Natural killer cell treated with Interleukin-12 subunit alpha and Interleukin-12 subunit beta and Interleukin-15 and Interleukin-18, amount 100 ng/mL, for 72 hours (primary cell): ENCODE results near the gene KLHDC7A. TPM values are rescaled to one million over a fixed set of nuclear protein-coding genes. Genes with fewer than 3 reads are reported as not detected.

ENCODE experiments used
- ATAC-seq, 2 donors: fragments of 150-1000 bp; cut with Tn5 transposase in 1 of 2; sonication (Bioruptor Pico), chemical (Tn5 transposase) in 1 of 2; 2 replicates each; pipeline ENCODE4 v1.10.0; 2021
- DNase-seq: peaks from one replicate; pipeline ENCODE4 v3.0.0; 2022; ENCODE audit warnings: low spot score
- H3K27ac Mint-ChIP-seq, 2 donors: 1 replicate in 1 of 2; 2 replicates in 1 of 2; pipeline ENCODE4 v1.8.0; 2022; ENCODE audit warnings: mixed read lengths in 2 of 2, mild to moderate bottlenecking in 1 of 2, moderate library complexity in 1 of 2
- H3K27me3 Mint-ChIP-seq, 2 donors: 1 replicate in 1 of 2; 2 replicates in 1 of 2; pipeline ENCODE4 v1.8.0; 2022; ENCODE audit warnings: mixed read lengths in 2 of 2
- H3K36me3 Mint-ChIP-seq: one replicate; pipeline ENCODE4 v1.8.0; 2022; ENCODE audit warnings: mixed read lengths
- H3K4me1 Mint-ChIP-seq, 2 donors: 1 replicate in 1 of 2; 2 replicates in 1 of 2; pipeline ENCODE4 v1.8.0; 2022; ENCODE audit warnings: low read depth in 2 of 2, mixed read lengths in 2 of 2, mild to moderate bottlenecking in 1 of 2
- H3K4me3 Mint-ChIP-seq: one replicate; pipeline ENCODE4 v1.8.0; 2022; ENCODE audit warnings: mixed read lengths
- H3K9me3 Mint-ChIP-seq: 2 replicates; pipeline ENCODE4 v1.8.0; 2022; ENCODE audit warnings: mixed read lengths
- total RNA-seq, 2 donors: library from RNA; stranded (reverse); gene quantifications; one replicate each; pipeline ENCODE4 v1.2.3, GENCODE V29; 2022

The KLHDC7A gene
- total RNA-seq, 2 donors from 2014 or later: 0.17 TPM; not detected in 1

GRCh38 chr1:18504609-18505008 is 23.9 kb downstream of the KLHDC7A start:
- ATAC-seq (no peak), DNase-seq (no peak)
- no peak overlapping the region for H3K4me3 Mint-ChIP-seq
- H3K36me3 Mint-ChIP-seq: peaks cover 5% of the 10 kb centered on the region
- H3K4me1 Mint-ChIP-seq: no peaks in the 10 kb centered on the region
- peaks cover 2% of the 10 kb centered on the region for H3K9me3 Mint-ChIP-seq
- H3K27ac Mint-ChIP-seq: no peak overlapping the region
- H3K27me3 Mint-ChIP-seq: peaks cover 12 to 35% of the 10 kb centered on the region in 2 donors

GRCh38 chr1:18505666-18506065 is 24.9 kb downstream of the KLHDC7A start:
- H3K4me3 Mint-ChIP-seq: no peak overlapping the region
- no peaks in the 10 kb centered on the region for H3K4me1 Mint-ChIP-seq
- no peak overlapping the region for H3K27ac Mint-ChIP-seq
- peak in 1 of 2 donors; percentile 41 for ATAC-seq
- H3K9me3 Mint-ChIP-seq: peaks cover 2% of the 10 kb centered on the region
- peaks cover 7 to 25% of the 10 kb centered on the region in 2 donors for H3K27me3 Mint-ChIP-seq
- H3K36me3 Mint-ChIP-seq: peaks cover 5% of the 10 kb centered on the region
- no peak for DNase-seq

- no peak for ATAC-seq
- Mint-ChIP-seq H3K36me3 (peaks cover 5% of the 10 kb centered on the region), H3K4me3 (no peak overlapping the region), H3K27ac (no peak overlapping the region), H3K27me3 (peaks cover 5 to 31% of the 10 kb centered on the region in 2 donors), H3K9me3 (peaks cover 2% of the 10 kb centered on the region), H3K4me1 (no peaks in the 10 kb centered on the region)
- DNase-seq: no peak
Observed at GRCh38 chr1:18508084-18508483, 27.4 kb downstream of the KLHDC7A start.

DNA sequence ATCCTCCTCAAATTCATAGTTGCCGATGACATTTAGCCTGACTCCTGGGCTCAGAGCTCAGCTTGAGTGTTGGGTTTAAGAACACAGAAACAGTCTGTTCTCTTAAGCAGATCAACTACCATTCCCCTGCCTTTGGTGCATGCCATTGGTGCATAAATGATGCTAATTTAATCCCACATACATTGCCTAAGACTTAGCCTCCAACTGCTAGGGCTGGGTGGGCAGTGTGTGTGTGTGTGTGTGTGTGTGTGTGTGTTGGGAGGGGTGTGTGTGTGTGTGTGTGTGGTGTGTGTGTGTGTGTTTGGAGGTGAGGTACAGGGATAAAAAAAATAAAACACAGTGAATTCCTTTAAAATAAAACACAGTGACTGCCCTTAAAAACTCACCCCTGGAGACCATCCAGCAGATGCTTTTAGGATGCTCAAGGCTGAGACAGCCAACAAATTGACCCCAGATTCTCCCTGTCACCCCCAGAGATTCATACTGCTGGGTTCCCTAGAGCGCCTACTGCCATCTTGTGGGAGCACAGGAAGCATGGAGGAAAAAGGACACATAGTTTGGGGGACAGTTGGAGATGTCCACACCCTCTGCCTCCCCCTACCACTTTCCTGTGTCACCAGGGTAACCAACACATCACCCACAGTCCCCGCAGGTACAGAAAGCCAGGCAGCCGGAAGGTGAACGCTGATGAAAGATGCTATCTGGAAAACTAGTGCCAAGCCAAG is 30.6 kb downstream of the KLHDC7A start:
- Mint-ChIP-seq H3K9me3 (peaks cover 10% of the 10 kb centered on the region), H3K4me1 (no peaks in the 10 kb centered on the region)

GRCh38 chr1:18511874-18512150 is 31.1 kb downstream of the KLHDC7A start:
- no peak overlapping the region for H3K4me3 Mint-ChIP-seq
- ATAC-seq (no peak), DNase-seq (no peak)
- peaks cover 7 to 23% of the 10 kb centered on the region in 2 donors for H3K27me3 Mint-ChIP-seq
- H3K27ac Mint-ChIP-seq: no peak overlapping the region
- no peaks in the 10 kb centered on the region for H3K4me1 Mint-ChIP-seq
- H3K9me3 Mint-ChIP-seq: peaks cover 10% of the 10 kb centered on the region
- H3K36me3 Mint-ChIP-seq: peaks cover 18% of the 10 kb centered on the region

More for the DNA sequence above, 30.6 kb downstream of the KLHDC7A start:
- Mint-ChIP-seq H3K36me3 (peaks cover 18% of the 10 kb centered on the region), H3K27me3 (peaks cover 7 to 23% of the 10 kb centered on the region in 2 donors), H3K4me3 (no peak overlapping the region), H3K27ac (no peak overlapping the region)
- ATAC-seq (no peak), DNase-seq (no peak)

- H3K4me3 Mint-ChIP-seq: no peak overlapping the region
- no peak for DNase-seq
- peaks cover 10% of the 10 kb centered on the region for H3K9me3 Mint-ChIP-seq
- H3K27ac Mint-ChIP-seq: no peak overlapping the region
- H3K36me3 Mint-ChIP-seq: peaks cover 18% of the 10 kb centered on the region
- no peaks in the 10 kb centered on the region for H3K4me1 Mint-ChIP-seq
- peaks cover 7 to 23% of the 10 kb centered on the region in 2 donors for H3K27me3 Mint-ChIP-seq
- ATAC-seq: no peak
Observed at GRCh38 chr1:18512883-18513282, 32.2 kb downstream of the KLHDC7A start.

GRCh38 chr1:18513995-18514394 is 33.3 kb downstream of the KLHDC7A start:
- Mint-ChIP-seq H3K36me3 (peaks cover 19% of the 10 kb centered on the region), H3K4me3 (no peak overlapping the region), H3K4me1 (no peaks in the 10 kb centered on the region), H3K27ac (no peak overlapping the region), H3K9me3 (peaks cover 8% of the 10 kb centered on the region), H3K27me3 (peaks cover 11 to 26% of the 10 kb centered on the region in 2 donors)
- no peak for ATAC-seq
- no peak for DNase-seq

DNA sequence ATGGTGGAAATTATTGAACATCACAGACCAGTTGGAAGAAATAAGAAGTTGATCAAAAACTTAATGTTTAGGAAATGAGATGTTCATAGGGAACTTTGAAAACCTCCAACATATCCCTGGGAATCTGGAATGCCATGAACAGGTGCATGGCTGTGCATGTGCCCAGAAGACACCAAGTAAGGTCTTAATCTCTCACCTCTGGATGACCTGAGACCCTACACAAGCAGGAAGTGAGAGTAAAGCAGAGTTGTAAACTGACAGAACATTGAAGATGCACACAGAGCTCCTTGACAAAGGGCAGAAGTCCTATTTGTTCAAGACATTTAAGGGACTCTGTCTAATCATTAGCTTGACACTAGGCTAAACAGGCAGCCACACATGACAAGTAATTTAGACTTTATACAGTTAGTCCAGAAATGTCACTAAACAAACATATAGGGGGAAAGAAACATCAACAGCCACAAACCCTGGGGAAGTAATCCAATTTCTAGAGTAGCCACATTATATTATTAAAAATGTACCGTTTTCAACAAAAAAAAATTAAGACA is 34.5 kb downstream of the KLHDC7A start:
- Mint-ChIP-seq H3K27me3 (peaks cover 11 to 32% of the 10 kb centered on the region in 2 donors), H3K4me1 (no peaks in the 10 kb centered on the region), H3K36me3 (peaks cover 17% of the 10 kb centered on the region), H3K27ac (no peak overlapping the region), H3K9me3 (peaks cover 8% of the 10 kb centered on the region), H3K4me3 (no peak overlapping the region)
- DNase-seq: no peak
- no peak for ATAC-seq

- H3K4me1 Mint-ChIP-seq: no peaks in the 10 kb centered on the region
- peaks cover 15 to 32% of the 10 kb centered on the region in 2 donors for H3K27me3 Mint-ChIP-seq
- DNase-seq: no peak
- peaks cover 8% of the 10 kb centered on the region for H3K9me3 Mint-ChIP-seq
- H3K36me3 Mint-ChIP-seq: peaks cover 17% of the 10 kb centered on the region
- no peak for ATAC-seq
- H3K4me3 Mint-ChIP-seq: no peak overlapping the region
- H3K27ac Mint-ChIP-seq: no peak overlapping the region
Observed at GRCh38 chr1:18516473-18516872, 35.7 kb downstream of the KLHDC7A start.

GRCh38 chr1:18526436-18527275 is 45.9 kb downstream of the KLHDC7A start:
- no peaks in the 10 kb centered on the region for H3K4me1 Mint-ChIP-seq
- peaks cover 27 to 54% of the 10 kb centered on the region in 2 donors for H3K27me3 Mint-ChIP-seq
- H3K27ac Mint-ChIP-seq: no peak overlapping the region
- ATAC-seq (peak in 1 of 2 donors; percentile 57), DNase-seq (no peak)
- H3K9me3 Mint-ChIP-seq: no peaks in the 10 kb centered on the region
- H3K36me3 Mint-ChIP-seq: no peaks in the 10 kb centered on the region
- H3K4me3 Mint-ChIP-seq: no peak overlapping the region

GRCh38 chr1:18527514-18527913 is 46.8 kb downstream of the KLHDC7A start:
- ATAC-seq (peak in 1 of 2 donors; percentile 25), DNase-seq (no peak)
- Mint-ChIP-seq H3K9me3 (no peaks in the 10 kb centered on the region), H3K36me3 (no peaks in the 10 kb centered on the region), H3K4me3 (no peak overlapping the region), H3K27me3 (peaks cover 29 to 55% of the 10 kb centered on the region in 2 donors), H3K4me1 (no peaks in the 10 kb centered on the region), H3K27ac (no peak overlapping the region)

DNA sequence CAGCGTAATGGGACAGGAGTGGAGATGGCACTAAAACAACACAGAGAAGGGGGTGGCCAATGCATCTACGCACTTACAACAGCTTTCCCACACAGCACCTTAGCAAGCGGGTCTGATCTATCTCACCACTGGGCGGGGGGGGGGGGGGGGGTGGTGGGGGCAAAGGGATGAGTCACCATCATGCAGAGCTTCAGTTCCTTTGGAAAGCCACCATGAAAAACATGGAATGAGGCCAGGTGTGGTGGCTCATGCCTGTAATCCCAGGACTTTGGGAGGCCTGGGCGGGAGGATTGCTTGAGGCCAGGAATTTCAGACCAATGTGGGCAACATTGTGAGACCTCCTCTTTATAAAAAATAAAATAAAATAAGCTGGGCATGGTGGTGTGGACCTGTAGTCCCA is 47.2 kb downstream of the KLHDC7A start:
- Mint-ChIP-seq H3K36me3 (no peaks in the 10 kb centered on the region), H3K27me3 (peaks cover 32 to 55% of the 10 kb centered on the region in 2 donors), H3K9me3 (no peaks in the 10 kb centered on the region), H3K27ac (no peak overlapping the region), H3K4me3 (no peak overlapping the region), H3K4me1 (no peaks in the 10 kb centered on the region)
- ATAC-seq (no peak), DNase-seq (no peak)

- H3K4me1 Mint-ChIP-seq: no peaks in the 10 kb centered on the region
- ATAC-seq (no peak), DNase-seq (no peak)
- H3K36me3 Mint-ChIP-seq: no peaks in the 10 kb centered on the region
- H3K27me3 Mint-ChIP-seq: peaks cover 34 to 53% of the 10 kb centered on the region in 2 donors
- no peaks in the 10 kb centered on the region for H3K9me3 Mint-ChIP-seq
- no peak overlapping the region for H3K4me3 Mint-ChIP-seq
- H3K27ac Mint-ChIP-seq: no peak overlapping the region
Observed at GRCh38 chr1:18528616-18529015, 47.9 kb downstream of the KLHDC7A start.

DNA sequence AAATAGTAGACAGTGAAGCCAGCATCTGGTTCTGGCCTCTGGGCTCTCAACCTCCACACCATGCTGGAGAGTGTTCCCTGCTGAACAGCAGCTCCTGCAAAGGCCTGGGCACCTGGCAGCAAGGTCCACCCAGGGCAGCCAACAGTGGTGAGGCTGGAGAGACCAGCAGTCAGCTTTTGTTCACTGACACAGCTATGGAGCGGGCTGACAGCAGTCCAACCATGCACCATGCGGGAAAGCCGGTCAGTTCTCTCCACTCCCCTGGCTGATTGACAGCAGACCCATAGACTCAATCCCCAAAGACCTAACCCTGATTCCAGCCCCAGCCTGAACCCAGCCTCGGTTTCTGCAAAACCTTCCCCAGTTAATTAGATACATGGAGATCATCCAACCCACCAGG is 49.0 kb downstream of the KLHDC7A start:
- no peak for ATAC-seq
- DNase-seq: no peak
- Mint-ChIP-seq H3K27me3 (peaks cover 36 to 52% of the 10 kb centered on the region in 2 donors), H3K9me3 (no peaks in the 10 kb centered on the region), H3K27ac (no peak overlapping the region), H3K4me3 (no peak overlapping the region), H3K4me1 (no peaks in the 10 kb centered on the region), H3K36me3 (no peaks in the 10 kb centered on the region)
